ENCODE results near the gene PAGR1. TPM values are rescaled to one million over a fixed set of nuclear protein-coding genes. Genes with fewer than 3 reads are reported as not detected.
"Not testable (repeated sequence)": the region's sequence is repeated elsewhere in the genome, so short reads cannot be mapped to it uniquely, and the experiment has no call there.

The PAGR1 gene
- total RNA-seq, 1 donor from 2014 or later, result 13.7 TPM

- DNase-seq (ENCODE audit: low spot score), result peak; percentile 90
These were observed 3.9 kb upstream of the PAGR1 start, which contains the start of gene PRRT2 for GRCh38 chr16:29811896-29812665. Gene PRRT2, plus strand, starts transcription at chr16:29812193. Its CDS starts 862 bp downstream, at chr16:29813055.

- DNase-seq (ENCODE audit: low spot score), result peak; percentile 18
These were observed 3.0 kb upstream of the PAGR1 start for GRCh38 chr16:29812754-29813643.

- no peak for DNase-seq (ENCODE audit: low spot score)
These were observed 2.0 kb upstream of the PAGR1 start for GRCh38 chr16:29813644-29814562.

- DNase-seq (ENCODE audit: low spot score), result no peak
These were observed 1.4 kb upstream of the PAGR1 start for GRCh38 chr16:29814592-29814991.

GRCh38 chr16:29815032-29815721 lies 775 bp upstream of the PAGR1 start:
- DNase-seq (ENCODE audit: low spot score), result peak; percentile 34

GRCh38 chr16:29816694-29817441 lies 916 bp downstream of the PAGR1 start:
- peak; percentile 83 for DNase-seq (ENCODE audit: low spot score)

GRCh38 chr16:29818082-29818481 lies 2.1 kb downstream of the PAGR1 start:
- DNase-seq (ENCODE audit: low spot score), result no peak

GRCh38 chr16:29819506-29819905 lies 3.6 kb downstream of the PAGR1 start:
- DNase-seq (ENCODE audit: low spot score), result no peak

- peak; percentile 89 for DNase-seq (ENCODE audit: low spot score)
These were observed 4.3 kb downstream of the PAGR1 start, which contains the start of gene MVP for GRCh38 chr16:29820271-29820701. Gene MVP, plus strand, starts transcription at chr16:29820462. Its CDS starts 10,088 bp downstream, at chr16:29830550.

- DNase-seq (ENCODE audit: low spot score), result peak; percentile 10
These were observed 5.0 kb downstream of the PAGR1 start for GRCh38 chr16:29820730-29821642.

GRCh38 chr16:29821643-29822115 lies 5.7 kb downstream of the PAGR1 start:
- DNase-seq (ENCODE audit: low spot score), result peak; percentile 83

- peak; percentile 89 for DNase-seq (ENCODE audit: low spot score)
These were observed 8.7 kb downstream of the PAGR1 start for GRCh38 chr16:29824589-29825144.

- DNase-seq (ENCODE audit: low spot score), result peak; percentile 68
These were observed 9.4 kb downstream of the PAGR1 start for GRCh38 chr16:29825145-29826044.

GRCh38 chr16:29826342-29826695 lies 10.4 kb downstream of the PAGR1 start:
- no peak for DNase-seq (ENCODE audit: low spot score)

- DNase-seq (ENCODE audit: low spot score), result no peak
These were observed 14.8 kb downstream of the PAGR1 start for GRCh38 chr16:29830774-29831173.

GRCh38 chr16:29831490-29831889 lies 15.5 kb downstream of the PAGR1 start:
- DNase-seq (ENCODE audit: low spot score), result no peak

- DNase-seq (ENCODE audit: low spot score), result not testable (repeated sequence)
These were observed 17.3 kb downstream of the PAGR1 start for GRCh38 chr16:29833219-29833618.
